Adipocyte (in vitro differentiated cells): ENCODE data around the gene TNS1.
A peak's percentile ranks its signal among the peaks of the same experiment; 100 is the strongest.

Source experiments
- DNase-seq: peaks from one replicate; pipeline ENCODE4 v3.0.0-alpha.2; 2015; ENCODE audit warnings: low read depth
- H3K27me3 ChIP-seq: replicated peaks from 2 replicates; pipeline ENCODE4 v1.7.0; 2013; ENCODE audit warnings: mild to moderate bottlenecking, low read length, moderate library complexity; ENCODE audit not compliant: control insufficient read depth, insufficient read depth
- H3K36me3 ChIP-seq: 2 replicates; pipeline ENCODE4 v1.7.0; 2013; ENCODE audit warnings: low read length, mild to moderate bottlenecking, moderate library complexity; ENCODE audit not compliant: control insufficient read depth, insufficient read depth, severe bottlenecking
- H3K4me1 ChIP-seq: 2 replicates; pipeline ENCODE4 v1.7.0; 2013; ENCODE audit warnings: mild to moderate bottlenecking, low read length, moderate library complexity; ENCODE audit not compliant: control insufficient read depth, insufficient read depth
- H3K4me3 ChIP-seq: 2 replicates; pipeline ENCODE4 v1.7.0; 2013; ENCODE audit warnings: mild to moderate bottlenecking, low read length, moderate library complexity
- H3K9ac ChIP-seq: 2 replicates; pipeline ENCODE4 v1.7.0; 2013; ENCODE audit warnings: mild to moderate bottlenecking, low read length, moderate library complexity
- H3K9me3 ChIP-seq: 2 replicates; pipeline ENCODE4 v1.7.0; 2013; ENCODE audit warnings: mild to moderate bottlenecking, low read length, moderate library complexity; ENCODE audit not compliant: control insufficient read depth

The TNS1 gene

GRCh38 chr2:217849154-217849975 is 153.4 kb downstream of the TNS1 start:
- H3K4me1 ChIP-seq: peaks cover 52% of the 10 kb centered on the region
- H3K9me3 ChIP-seq: no peaks in the 10 kb centered on the region
- no peaks in the 10 kb centered on the region for H3K27me3 ChIP-seq
- no peak for DNase-seq
- H3K9ac ChIP-seq: peak overlapping the region; percentile 41
- H3K36me3 ChIP-seq: peaks cover 59% of the 10 kb centered on the region
- no peak overlapping the region for H3K4me3 ChIP-seq

- H3K36me3 ChIP-seq: peaks cover 66% of the 10 kb centered on the region
- H3K4me3 ChIP-seq: no peak overlapping the region
- no peaks in the 10 kb centered on the region for H3K27me3 ChIP-seq
- H3K9ac ChIP-seq: no peak overlapping the region
- H3K4me1 ChIP-seq: peaks cover 46% of the 10 kb centered on the region
- no peaks in the 10 kb centered on the region for H3K9me3 ChIP-seq
- DNase-seq: no peak
Measured at GRCh38 chr2:217848351-217848957, 154.3 kb downstream of the TNS1 start.

- Histone ChIP-seq H3K9me3 (no peaks in the 10 kb centered on the region), H3K9ac (no peak overlapping the region), H3K4me3 (no peak overlapping the region), H3K27me3 (no peaks in the 10 kb centered on the region), H3K36me3 (peaks cover 69% of the 10 kb centered on the region), H3K4me1 (peaks cover 39% of the 10 kb centered on the region)
- DNase-seq: no peak
Measured at GRCh38 chr2:217847552-217848350, 155.0 kb downstream of the TNS1 start.

GRCh38 chr2:217847115-217847514 is 155.7 kb downstream of the TNS1 start:
- Histone ChIP-seq H3K4me3 (no peak overlapping the region), H3K9ac (no peak overlapping the region), H3K4me1 (peaks cover 33% of the 10 kb centered on the region), H3K36me3 (peaks cover 73% of the 10 kb centered on the region), H3K27me3 (no peaks in the 10 kb centered on the region), H3K9me3 (no peaks in the 10 kb centered on the region)
- no peak for DNase-seq

GRCh38 chr2:217846321-217846743 is 156.5 kb downstream of the TNS1 start:
- no peak for DNase-seq
- Histone ChIP-seq H3K27me3 (no peaks in the 10 kb centered on the region), H3K4me3 (no peak overlapping the region), H3K36me3 (peaks cover 80% of the 10 kb centered on the region), H3K4me1 (peaks cover 32% of the 10 kb centered on the region), H3K9me3 (no peaks in the 10 kb centered on the region), H3K9ac (no peak overlapping the region)

- Histone ChIP-seq H3K9ac (no peak overlapping the region), H3K27me3 (no peaks in the 10 kb centered on the region), H3K4me3 (no peak overlapping the region), H3K9me3 (no peaks in the 10 kb centered on the region), H3K4me1 (peaks cover 26% of the 10 kb centered on the region), H3K36me3 (peaks cover 89% of the 10 kb centered on the region)
- no peak for DNase-seq
Measured at GRCh38 chr2:217845301-217845700, 157.5 kb downstream of the TNS1 start.

- Histone ChIP-seq H3K4me3 (no peak overlapping the region), H3K27me3 (no peaks in the 10 kb centered on the region), H3K4me1 (peaks cover 20% of the 10 kb centered on the region)
Measured at GRCh38 chr2:217844696-217845095, 158.1 kb downstream of the TNS1 start.

GRCh38 chr2:217843324-217843723 is 159.5 kb downstream of the TNS1 start:
- peaks cover 88% of the 10 kb centered on the region for H3K36me3 ChIP-seq
- no peak overlapping the region for H3K9ac ChIP-seq
- no peaks in the 10 kb centered on the region for H3K9me3 ChIP-seq
- peaks cover 14% of the 10 kb centered on the region for H3K4me1 ChIP-seq
- H3K27me3 ChIP-seq: no peaks in the 10 kb centered on the region
- no peak for DNase-seq
- H3K4me3 ChIP-seq: no peak overlapping the region

More at GRCh38 chr2:217844696-217845095, 158.1 kb downstream of the TNS1 start:
- DNase-seq: no peak
- H3K36me3 ChIP-seq: peaks cover 94% of the 10 kb centered on the region
- no peak overlapping the region for H3K9ac ChIP-seq
- no peaks in the 10 kb centered on the region for H3K9me3 ChIP-seq

GRCh38 chr2:217842017-217842416 is 160.8 kb downstream of the TNS1 start:
- Histone ChIP-seq H3K4me1 (peaks cover 27% of the 10 kb centered on the region), H3K9ac (no peak overlapping the region), H3K36me3 (peaks cover 75% of the 10 kb centered on the region), H3K9me3 (no peaks in the 10 kb centered on the region), H3K4me3 (no peak overlapping the region), H3K27me3 (no peaks in the 10 kb centered on the region)
- DNase-seq: no peak

- no peaks in the 10 kb centered on the region for H3K9me3 ChIP-seq
- H3K27me3 ChIP-seq: no peaks in the 10 kb centered on the region
- no peak for DNase-seq
- H3K9ac ChIP-seq: no peak overlapping the region
- H3K4me3 ChIP-seq: no peak overlapping the region
- H3K36me3 ChIP-seq: peaks cover 66% of the 10 kb centered on the region
- H3K4me1 ChIP-seq: peaks cover 40% of the 10 kb centered on the region
Measured at GRCh38 chr2:217840522-217840921, 162.3 kb downstream of the TNS1 start.

- no peaks in the 10 kb centered on the region for H3K27me3 ChIP-seq
- H3K9me3 ChIP-seq: no peaks in the 10 kb centered on the region
Measured at GRCh38 chr2:217839750-217840107, 163.1 kb downstream of the TNS1 start.

More at GRCh38 chr2:217839750-217840107, 163.1 kb downstream of the TNS1 start:
- Histone ChIP-seq H3K4me3 (no peak overlapping the region), H3K4me1 (peaks cover 47% of the 10 kb centered on the region), H3K9ac (no peak overlapping the region), H3K36me3 (peaks cover 66% of the 10 kb centered on the region)
- no peak for DNase-seq
